ENCODE measurements around the gene SSC4D. TPM values are rescaled to one million over a fixed set of nuclear protein-coding genes. Genes with fewer than 3 reads are reported as not detected.

The SSC4D gene
- total and polyA plus RNA-seq, 9 of the 15 experiments (the other 6 are each of a cell fraction or from before 2014, with no cell fraction given) = 0.06 to 1.1 (median 0.85) TPM; not detected in 1

GRCh38 chr7:76364198-76364584 is 45.3 kb downstream of the SSC4D start (continued):
- TF ChIP-seq E2F5 (CRISPR knock-in tag; IDR thresholded peaks at IDR 0.05) (no peak), NR1H2 (CRISPR knock-in tag; IDR thresholded peaks at IDR 0.05) (no peak), CREB1 (IDR thresholded peaks at IDR 0.05) (no peak), CREB1 (CRISPR knock-in tag; IDR thresholded peaks at IDR 0.05) (peak; percentile 26; the same call in 1 of the 2 replicates), HMGXB4 (CRISPR knock-in tag; IDR thresholded peaks at IDR 0.05) (no peak), ZEB2 (IDR thresholded peaks at IDR 0.05) (no peak), HDGF (IDR thresholded peaks at IDR 0.05) (peak; percentile 18; the same call in 1 of the 2 replicates), ARID2 (IDR thresholded peaks at IDR 0.05) (peak; percentile 43; the same call in 1 of the 2 replicates), TAF7 (tag; IDR thresholded peaks at IDR 0.05) (peak; percentile 65; the same call in 1 of the 2 replicates), ATF7 (IDR thresholded peaks at IDR 0.05) (no peak), MTF1 (CRISPR knock-in tag; IDR thresholded peaks at IDR 0.05; ENCODE audit: borderline replicate concordance) (no peak), ZNF512 (tag; IDR thresholded peaks at IDR 0.05) (no peak), POLR2A (conservative IDR thresholded peaks at IDR 0.05) (no peak), ATF1 (CRISPR knock-in tag; IDR thresholded peaks at IDR 0.05) (no peak), ATF1 (tag; IDR thresholded peaks at IDR 0.05) (no peak), KAT7 (CRISPR knock-in tag; IDR thresholded peaks at IDR 0.05; ENCODE audit: borderline replicate concordance) (0 out of 2 replicates have a peak, but pooled peaks have one; percentile 41), XRCC5 (IDR thresholded peaks at IDR 0.05; ENCODE audit: low read depth, low read length) (no peak), ZC3H8 (IDR thresholded peaks at IDR 0.05) (0 out of 2 replicates have a peak, but pooled peaks have one; percentile 68), NR2C1 (IDR thresholded peaks at IDR 0.05) (no peak), NR2C1 (tag; IDR thresholded peaks at IDR 0.05) (no peak), RBBP5 (IDR thresholded peaks at IDR 0.05; ENCODE audit: borderline replicate concordance, insufficient read depth, low read length, poor library complexity, severe bottlenecking) (peak; percentile 11), EP300 (IDR thresholded peaks at IDR 0.05; ENCODE audit: low read length) (no peak), ZNF76 (CRISPR knock-in tag; IDR thresholded peaks at IDR 0.05; ENCODE audit: borderline replicate concordance) (no peak), SIN3B (IDR thresholded peaks at IDR 0.05; ENCODE audit: low read depth) (no peak), NKRF (IDR thresholded peaks at IDR 0.05; ENCODE audit: borderline replicate concordance) (0 out of 2 replicates have a peak, but pooled peaks have one; percentile 11), RHOXF2B (CRISPR knock-in tag; conservative IDR thresholded peaks at IDR 0.05) (no peak), TEAD2 (tag; IDR thresholded peaks at IDR 0.05) (no peak), CHD4 (IDR thresholded peaks at IDR 0.05; ENCODE audit: insufficient read depth, insufficient replicate concordance, low read depth, low read length, poor library complexity, severe bottlenecking) (no peak)

All from K562 (cell line).